HepG2 (cell line): Measurements from ENCODE around the gene PTPRO. TPM values are rescaled to one million over a fixed set of nuclear protein-coding genes. Genes with fewer than 3 reads are reported as not detected.

ENCODE experiments used
- ATAC-seq: fragments of 200-7000 bp; cut with Tn5 transposase; 3 replicates; pipeline ENCODE4 v1.9.1; 2020; ENCODE audit warnings: mild to moderate bottlenecking, moderate library complexity
- BruUV-seq: library from RNA; stranded (reverse); fragments of 400-500 nt; replicated peaks from 2 replicates; lab custom pipeline; 2021; lab: Mats Ljungman, UMichigan
- CTCF ChIA-PET: fragments of 300-600 bp; formaldehyde crosslinking; extraction: SDS; loops from one replicate; lab custom pipeline; 2021; ENCODE audit warnings: low total read pairs, inconsistent platforms, low intra/inter-chr PET ratio; lab: Yijun Ruan, JAX
- POLR2A ChIA-PET: fragments of 350-600 bp; sonication (Branson Sonifier 250); formaldehyde crosslinking; loops from one replicate; lab custom pipeline; 2020; ENCODE audit warnings: antibody characterized with exemption, inconsistent platforms; lab: Yijun Ruan, JAX
- DNase-seq: peaks from one replicate; pipeline ENCODE4 v3.0.0-alpha.2; 2015; ENCODE audit warnings: low spot score
- FAIRE-seq: peaks from 3 replicates; lab custom pipeline; 2011; peaks lifted over from hg19 to GRCh38; lab: Jason Lieb, UNC
- H2AFZ ChIP-seq: one replicate; pipeline ENCODE4 v1.6.1; 2011; ENCODE audit warnings: low read length, inconsistent platforms
- H3K27ac ChIP-seq: fragments of 300-600 bp; 3 replicates; pipeline ENCODE4 v1.8.0; 2011; ENCODE audit warnings: mixed run types, mild to moderate bottlenecking, mixed read lengths, low read length, inconsistent platforms; ENCODE audit not compliant: insufficient read depth; ENCODE audit errors: extremely low read length
- H3K27me3 ChIP-seq, 2 experiments: fragments of 200-600 bp in 1 of 2; 2 replicates in 1 of 2; 3 replicates in 1 of 2; pipeline versions ENCODE4 v1.6.0 to v1.8.0; 2011; ENCODE audit warnings: low read length in 2 of 2, mild to moderate bottlenecking in 2 of 2, moderate library complexity in 2 of 2, inconsistent platforms in 1 of 2; ENCODE audit not compliant: insufficient read depth in 2 of 2, control insufficient read depth in 1 of 2
- H3K36me3 ChIP-seq, 2 experiments: fragments of 200-600 bp in 1 of 2; replicated peaks in 1 of 2; 2 replicates in 1 of 2; 3 replicates in 1 of 2; pipeline versions ENCODE4 v1.5.1 to v1.8.0; 2011; ENCODE audit warnings: low read length in 2 of 2, inconsistent platforms in 1 of 2; ENCODE audit not compliant: insufficient read depth in 2 of 2, control insufficient read depth in 1 of 2
- H3K4me1 ChIP-seq: 2 replicates; pipeline ENCODE4 v1.5.1; 2012; ENCODE audit warnings: low read length, inconsistent platforms; ENCODE audit not compliant: insufficient read depth
- H3K4me2 ChIP-seq: 2 replicates; pipeline ENCODE4 v1.6.0; 2011; ENCODE audit warnings: low read depth, low read length, inconsistent platforms
- H3K4me3 ChIP-seq, 3 experiments: fragments of 200-600 bp in 1 of 3; sonication (generic), shearing (Covaris generic) in 1 of 3; replicated peaks in 1 of 3; 2 replicates each; pipeline ENCODE4 v1.5.1; 2011 to 2016; ENCODE audit warnings: low read length in 3 of 3, inconsistent platforms in 2 of 3, low read depth in 2 of 3, mild to moderate bottlenecking in 2 of 3, control low read depth in 1 of 3, mixed read lengths in 1 of 3; ENCODE audit not compliant: insufficient read depth in 1 of 3
- H3K79me2 ChIP-seq: one replicate; pipeline ENCODE4 v1.6.1; 2011; ENCODE audit warnings: low read length, inconsistent platforms; ENCODE audit not compliant: insufficient read depth
- H3K9ac ChIP-seq: 2 replicates; pipeline ENCODE4 v1.6.0; 2011; ENCODE audit warnings: mild to moderate bottlenecking, low read depth, low read length, inconsistent platforms; ENCODE audit not compliant: insufficient read depth
- H3K9me3 ChIP-seq: 2 replicates; pipeline ENCODE4 v1.5.1; 2012; ENCODE audit warnings: mild to moderate bottlenecking, low read length
- H4K20me1 ChIP-seq: 2 replicates; pipeline ENCODE4 v1.6.0; 2011; ENCODE audit warnings: inconsistent platforms, mild to moderate bottlenecking, low read length, moderate library complexity; ENCODE audit not compliant: insufficient read depth
- MAFF ChIP-seq: IDR thresholded peaks from 2 replicates; pipeline ENCODE4 v1.6.1; 2011; ENCODE audit warnings: low read depth, low read length, improper control_type of control experiment
- MAFK ChIP-seq, 2 experiments: IDR thresholded peaks in 1 of 2; conservative IDR thresholded peaks in 1 of 2; 2 replicates each; pipeline ENCODE4 v1.6.1; 2011; ENCODE audit warnings: improper control_type of control experiment in 2 of 2, low read length in 2 of 2
- SP140L ChIP-seq: sonication (generic); formaldehyde crosslinking; IDR thresholded peaks from 2 replicates; pipeline ENCODE4 v1.4.0; 2020; ENCODE audit warnings: missing genetic modification reagents, borderline replicate concordance
- ZNF160 ChIP-seq: sonication (generic); formaldehyde crosslinking; IDR thresholded peaks from 2 replicates; pipeline ENCODE4 v1.8.0; 2022; ENCODE audit warnings: mild to moderate bottlenecking, inconsistent platforms, missing genetic modification reagents
- ZNF468 ChIP-seq: sonication (generic); formaldehyde crosslinking; IDR thresholded peaks from 2 replicates; pipeline ENCODE4 v1.8.0; 2022; ENCODE audit warnings: mild to moderate bottlenecking, moderate library complexity, missing genetic modification reagents
- ZNF891 ChIP-seq: sonication (generic); formaldehyde crosslinking; IDR thresholded peaks from 2 replicates; pipeline ENCODE4 v1.5.0; 2020; ENCODE audit warnings: mild to moderate bottlenecking, missing genetic modification reagents
- ZSCAN20 ChIP-seq: sonication (generic); formaldehyde crosslinking; IDR thresholded peaks from 2 replicates; pipeline ENCODE4 v1.4.0; 2020; ENCODE audit warnings: missing genetic modification reagents, mild to moderate bottlenecking, borderline replicate concordance
- WGBS: methylation state at CpG from one replicate; pipeline ENCODE4 v1.1.6; 2017; ENCODE audit warnings: low lambda C conversion rate; 5-methylcytosine and 5-hydroxymethylcytosine counted together
- in situ Hi-C: cut with HindIII; loops from 2 replicates; pipeline ENCODE4 v1.10.0; 2017; ENCODE audit warnings: low pct_unique_long_range_greater_than_20kb; ENCODE audit not compliant: extremely low pct_ligation_motif_present
- intact Hi-C: fragments of 100-400 bp; cut with micrococcal nuclease; formaldehyde crosslinking; loops from one replicate; pipeline ENCODE4 v1.10.0; 2022; ENCODE audit not compliant: unreplicated experiment
- polyA plus RNA-seq, 8 experiments: library from polyadenylated mRNA; depleted of rRNA in 3 of 8; stranded (reverse) in 7 of 8; unstranded in 1 of 8; fragments of >200 nt; fragmentation: Illumina TruSeq in 4 of 8; extraction: Trizol in 4 of 8; gene quantifications; 2 replicates each; pipeline versions ENCODE4 v1.2.1 to v1.2.3, GENCODE V29; 2011 to 2016; ENCODE audit warnings: low read depth in 4 of 8, missing spikeins in 1 of 8, mixed read lengths in 1 of 8; ENCODE audit not compliant: insufficient read depth in 1 of 8
- total RNA-seq, 5 experiments: library from RNA; depleted of rRNA; stranded (reverse); fragments of >200 nt; fragmentation: Illumina TruSeq; extraction: Trizol; gene quantifications; 2 replicates each; pipeline ENCODE4 v1.2.3, GENCODE V29; 2016; ENCODE audit warnings: low read depth in 1 of 5
- TF ChIP-seq, protein P1 (sequence below): sonication (generic); formaldehyde crosslinking; IDR thresholded peaks from 2 replicates; pipeline ENCODE4 v1.4.0; 2020; ENCODE audit warnings: missing genetic modification reagents, mild to moderate bottlenecking, borderline replicate concordance
- TF ChIP-seq, protein P2 (sequence below): sonication (generic); formaldehyde crosslinking; conservative IDR thresholded peaks from 2 replicates; pipeline ENCODE4 v1.8.0; 2022; ENCODE audit warnings: missing genetic modification reagents
- TF ChIP-seq, protein P3 (sequence below), 2 experiments: fragments of 450-650 bp in 1 of 2; sonication (generic) in 1 of 2; formaldehyde crosslinking; IDR thresholded peaks; 2 replicates each; pipeline versions ENCODE4 v1.5.0 to v1.8.0; 2020 to 2022; ENCODE audit warnings: mild to moderate bottlenecking in 1 of 2, missing genetic modification reagents in 1 of 2

Gene PTPRO
- total and polyA plus RNA-seq, 2 of the 13 experiments (the other 11 are each of a cell fraction or from before 2014, with no cell fraction given) = 0.04 TPM; not detected in 1

DNA sequence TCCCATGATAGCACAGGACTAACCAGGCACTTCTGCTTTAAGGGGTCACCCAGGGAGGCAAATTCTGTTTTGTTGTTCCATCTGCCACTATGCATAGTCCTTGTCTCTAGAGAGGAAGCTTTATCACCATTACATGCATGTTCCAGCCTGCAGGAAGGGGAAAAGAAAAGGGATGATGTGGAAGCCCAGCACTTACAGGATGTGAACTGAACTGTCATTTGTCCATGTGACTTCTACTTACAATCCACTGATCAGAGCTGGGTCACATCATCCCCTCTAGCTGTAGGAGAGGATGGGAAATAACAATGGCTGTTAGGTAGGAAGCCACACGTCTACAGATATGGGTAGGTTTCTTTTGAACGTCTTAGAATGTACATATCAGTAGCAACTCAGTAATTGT is 203.1 kb downstream of the PTPRO start:
- Histone ChIP-seq H3K4me2 (no peak overlapping the region), H3K36me3 (no peaks in the 10 kb centered on the region), H3K9ac (no peak overlapping the region), H3K79me2 (no peaks in the 10 kb centered on the region), H4K20me1 (no peaks in the 10 kb centered on the region), H3K9me3 (no peaks in the 10 kb centered on the region), H3K4me3 (no peak overlapping the region), H3K27me3 (peaks cover 0 to 4% of the 10 kb centered on the region in 2 experiments; a peak in 1 of 5 replicates), H2AFZ (no peak overlapping the region), H3K27ac (no peak overlapping the region), H3K4me1 (peaks cover 10% of the 10 kb centered on the region; the same call in 1 of the 2 replicates)
- DNase-seq (no peak), FAIRE-seq (no peak), ATAC-seq (no peak)
- BruUV-seq = no TSS peak
- WGBS = 0% methylated on average over 2 of the region's 2 CpGs
- intact Hi-C loops = no loop called here
- in situ Hi-C loops = no loop called here
- POLR2A ChIA-PET = no interaction called here
- TF ChIP-seq ZNF891 (CRISPR knock-in tag) = no peak
- CTCF ChIA-PET = no interaction called here

DNA sequence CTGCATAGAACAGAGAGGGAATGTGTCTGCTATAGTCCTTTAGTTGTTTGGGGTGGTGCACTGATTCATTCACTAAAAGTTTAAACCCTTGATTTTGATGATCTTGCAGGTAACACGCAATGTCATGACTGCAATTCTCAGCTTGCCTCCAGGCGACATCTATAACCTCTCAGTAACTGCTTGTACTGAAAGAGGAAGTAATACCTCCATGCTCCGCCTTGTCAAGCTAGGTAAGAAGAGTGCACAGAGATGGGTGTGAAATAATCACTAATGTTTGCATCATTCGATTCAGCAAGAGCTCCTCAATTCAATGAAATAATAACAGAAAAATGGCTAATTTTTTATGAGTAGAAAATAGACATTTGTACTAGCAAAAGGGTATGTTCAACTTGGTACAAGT is 203.7 kb downstream of the PTPRO start:
- no peak overlapping the region for H3K4me2 ChIP-seq
- TF ChIP-seq MAFF = 0 out of 2 replicates have a peak, but pooled peaks have one; percentile 31
- no peak for TF ChIP-seq SP140L (CRISPR knock-in tag)
- TF ChIP-seq ZNF468 (CRISPR knock-in tag) = no peak
- TF ChIP-seq, protein P1, sequence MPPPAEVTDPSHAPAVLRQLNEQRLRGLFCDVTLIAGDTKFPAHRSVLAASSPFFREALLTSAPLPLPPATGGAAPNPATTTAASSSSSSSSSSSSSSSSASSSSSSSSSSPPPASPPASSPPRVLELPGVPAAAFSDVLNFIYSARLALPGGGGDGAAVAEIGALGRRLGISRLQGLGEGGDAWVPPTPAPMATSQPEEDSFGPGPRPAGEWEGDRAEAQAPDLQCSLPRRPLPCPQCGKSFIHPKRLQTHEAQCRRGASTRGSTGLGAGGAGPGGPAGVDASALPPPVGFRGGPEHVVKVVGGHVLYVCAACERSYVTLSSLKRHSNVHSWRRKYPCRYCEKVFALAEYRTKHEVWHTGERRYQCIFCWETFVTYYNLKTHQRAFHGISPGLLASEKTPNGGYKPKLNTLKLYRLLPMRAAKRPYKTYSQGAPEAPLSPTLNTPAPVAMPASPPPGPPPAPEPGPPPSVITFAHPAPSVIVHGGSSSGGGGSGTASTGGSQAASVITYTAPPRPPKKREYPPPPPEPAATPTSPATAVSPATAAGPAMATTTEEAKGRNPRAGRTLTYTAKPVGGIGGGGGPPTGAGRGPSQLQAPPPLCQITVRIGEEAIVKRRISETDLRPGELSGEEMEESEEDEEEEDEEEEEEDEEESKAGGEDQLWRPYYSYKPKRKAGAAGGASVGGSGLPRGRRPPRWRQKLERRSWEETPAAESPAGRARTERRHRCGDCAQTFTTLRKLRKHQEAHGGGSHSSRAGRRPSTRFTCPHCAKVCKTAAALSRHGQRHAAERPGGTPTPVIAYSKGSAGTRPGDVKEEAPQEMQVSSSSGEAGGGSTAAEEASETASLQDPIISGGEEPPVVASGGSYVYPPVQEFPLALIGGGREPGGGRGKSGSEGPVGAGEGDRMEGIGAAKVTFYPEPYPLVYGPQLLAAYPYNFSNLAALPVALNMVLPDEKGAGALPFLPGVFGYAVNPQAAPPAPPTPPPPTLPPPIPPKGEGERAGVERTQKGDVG = no peak
- TF ChIP-seq MAFK (conservative IDR thresholded peaks at IDR 0.05 in 1 of 2, IDR thresholded peaks at IDR 0.05 in 1 of 2; ENCODE audit: low read length in 2 of 2) = peak in 1 of 2 experiments; percentile 46; a peak in 1 of 4 replicates
- TF ChIP-seq, protein P2, sequence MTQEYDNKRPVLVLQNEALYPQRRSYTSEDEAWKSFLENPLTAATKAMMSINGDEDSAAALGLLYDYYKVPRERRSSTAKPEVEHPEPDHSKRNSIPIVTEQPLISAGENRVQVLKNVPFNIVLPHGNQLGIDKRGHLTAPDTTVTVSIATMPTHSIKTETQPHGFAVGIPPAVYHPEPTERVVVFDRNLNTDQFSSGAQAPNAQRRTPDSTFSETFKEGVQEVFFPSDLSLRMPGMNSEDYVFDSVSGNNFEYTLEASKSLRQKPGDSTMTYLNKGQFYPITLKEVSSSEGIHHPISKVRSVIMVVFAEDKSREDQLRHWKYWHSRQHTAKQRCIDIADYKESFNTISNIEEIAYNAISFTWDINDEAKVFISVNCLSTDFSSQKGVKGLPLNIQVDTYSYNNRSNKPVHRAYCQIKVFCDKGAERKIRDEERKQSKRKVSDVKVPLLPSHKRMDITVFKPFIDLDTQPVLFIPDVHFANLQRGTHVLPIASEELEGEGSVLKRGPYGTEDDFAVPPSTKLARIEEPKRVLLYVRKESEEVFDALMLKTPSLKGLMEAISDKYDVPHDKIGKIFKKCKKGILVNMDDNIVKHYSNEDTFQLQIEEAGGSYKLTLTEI = no peak
- no peak for TF ChIP-seq ZNF160 (CRISPR knock-in tag)
- no peak for TF ChIP-seq ZSCAN20 (CRISPR knock-in tag)
- TF ChIP-seq, protein P3, sequence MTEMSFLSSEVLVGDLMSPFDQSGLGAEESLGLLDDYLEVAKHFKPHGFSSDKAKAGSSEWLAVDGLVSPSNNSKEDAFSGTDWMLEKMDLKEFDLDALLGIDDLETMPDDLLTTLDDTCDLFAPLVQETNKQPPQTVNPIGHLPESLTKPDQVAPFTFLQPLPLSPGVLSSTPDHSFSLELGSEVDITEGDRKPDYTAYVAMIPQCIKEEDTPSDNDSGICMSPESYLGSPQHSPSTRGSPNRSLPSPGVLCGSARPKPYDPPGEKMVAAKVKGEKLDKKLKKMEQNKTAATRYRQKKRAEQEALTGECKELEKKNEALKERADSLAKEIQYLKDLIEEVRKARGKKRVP (CRISPR knock-in tag; IDR thresholded peaks at IDR 0.05) = peak in 1 of 2 experiments; percentile 83; a peak in 2 of 4 replicates

More for the DNA sequence above, 203.7 kb downstream of the PTPRO start:
- DNase-seq (no peak), FAIRE-seq (no peak), ATAC-seq (peak; percentile 43; the same call in 1 of the 3 replicates)
- Histone ChIP-seq H2AFZ (no peak overlapping the region), H3K27ac (no peak overlapping the region), H3K79me2 (no peaks in the 10 kb centered on the region), H3K9ac (no peak overlapping the region), H3K9me3 (no peaks in the 10 kb centered on the region), H3K27me3 (peaks cover 0 to 4% of the 10 kb centered on the region in 2 experiments; a peak in 1 of 5 replicates), H4K20me1 (no peaks in the 10 kb centered on the region), H3K4me1 (peaks cover 10% of the 10 kb centered on the region; the same call in 1 of the 2 replicates), H3K36me3 (no peaks in the 10 kb centered on the region), H3K4me3 (no peak overlapping the region)
- in situ Hi-C loops (no loop called here), intact Hi-C loops (no loop called here)
- ChIA-PET CTCF (no interaction called here), POLR2A (no interaction called here)
- BruUV-seq = no TSS peak
- 23% methylated on average over 4 of the region's 4 CpGs for WGBS
